Uterus (tissue), 4 donors: ENCODE data around the gene LMBR1L. TPM values are rescaled to one million over a fixed set of nuclear protein-coding genes. Genes with fewer than 3 reads are reported as not detected.

Experiments
- DNase-seq, 2 donors: peaks; one replicate each; pipeline ENCODE4 v3.0.0-alpha.2; 2019 to 2020
- H3K27ac ChIP-seq, 2 donors: fragments of 200-600 bp; sonication (generic); 1 replicate in 1 of 2; 2 replicates in 1 of 2; pipeline ENCODE4 v1.5.1; 2016 to 2018
- H3K27me3 ChIP-seq, 2 donors: fragments of 200-600 bp; sonication (generic); one replicate each; pipeline ENCODE4 v1.5.1; 2018 to 2019; ENCODE audit warnings: control low read depth in 1 of 2
- H3K36me3 ChIP-seq, 2 donors: fragments of 200-600 bp; sonication (generic); one replicate each; pipeline ENCODE4 v1.5.1; 2019; ENCODE audit warnings: control low read depth in 1 of 2
- H3K4me1 ChIP-seq, 2 donors: fragments of 200-600 bp; sonication (generic); one replicate each; pipeline ENCODE4 v1.5.1; 2018 to 2019; ENCODE audit warnings: control low read depth in 1 of 2
- H3K4me3 ChIP-seq, 2 donors: fragments of 200-600 bp; sonication (generic); 1 replicate in 1 of 2; 2 replicates in 1 of 2; pipeline ENCODE4 v1.5.1; 2018 to 2019; ENCODE audit warnings: mild to moderate bottlenecking in 1 of 2
- H3K9me3 ChIP-seq, 2 donors: fragments of 200-600 bp; sonication (generic); one replicate each; pipeline ENCODE4 v1.5.1; 2019; ENCODE audit warnings: control low read depth in 1 of 2
- POLR2A ChIP-seq, 2 donors: fragments of 450-650 bp; IDR thresholded peaks; one replicate each; pipeline ENCODE4 v1.6.1; 2016; ENCODE audit warnings: antibody characterized with exemption in 2 of 2, mild to moderate bottlenecking in 1 of 2, moderate library complexity in 1 of 2
- intact Hi-C: fragments of 100-400 bp; cut with DNase I; formaldehyde crosslinking; loops from one replicate; pipeline ENCODE4 v1.15.1; 2023; ENCODE audit warnings: low total_unique reads
- small RNA-seq: library from RNA; depleted of rRNA; stranded (forward); fragments of <200 nt; gene quantifications from one replicate; pipeline ENCODE3, GENCODE V24; 2016
- total RNA-seq, 4 donors: library from RNA; depleted of rRNA in 3 of 4; stranded (reverse); fragments of >200 nt in 3 of 4; gene quantifications; one replicate each; pipeline versions ENCODE4 v1.1.0 to v1.2.4, GENCODE V29; 2014 to 2023
- TF ChIP-seq, protein P1 (sequence below), 4 experiments: fragments of 200-600 bp in 2 of 4; fragments of 450-650 bp in 2 of 4; sonication (generic) in 2 of 4; IDR thresholded peaks; one replicate each; pipeline ENCODE4 v1.5.1; 2016 to 2019; ENCODE audit warnings: antibody characterized with exemption in 4 of 4, mild to moderate bottlenecking in 2 of 4, moderate library complexity in 1 of 4
- donor health status: DM: yes; HTN: yes; CAD: no.

Gene LMBR1L
- total RNA-seq, 4 donors from 2014 or later, result 22.1 to 114 (median 43.2) TPM

DNA sequence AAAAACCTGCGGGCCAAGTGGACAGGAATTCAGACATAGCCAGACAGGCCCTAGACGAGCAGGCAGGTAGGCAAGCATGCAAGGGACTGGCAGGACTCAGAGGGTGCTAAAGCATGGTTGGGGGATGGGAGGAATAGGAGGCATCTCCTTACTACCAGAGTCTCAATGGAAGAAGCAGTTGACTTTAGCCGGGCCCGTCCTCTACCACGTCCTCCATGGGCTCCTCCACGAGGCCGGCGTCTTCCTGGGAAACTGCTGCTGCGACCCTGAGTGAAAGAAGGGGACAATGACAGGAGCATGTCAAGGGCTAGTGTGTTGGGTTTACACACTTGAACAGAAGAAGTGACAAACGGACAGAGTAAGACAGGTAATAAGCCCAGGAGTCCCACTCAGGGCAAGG, 61.7 kb downstream of the LMBR1L start:
- intact Hi-C loops, result no loop called here
- H3K27me3 ChIP-seq, result no peaks in the 10 kb centered on the region
- H3K27ac ChIP-seq, result no peak overlapping the region
- DNase-seq, result no peak
- no peaks in the 10 kb centered on the region for H3K4me1 ChIP-seq
- peaks cover 0 to 3% of the 10 kb centered on the region in 2 donors for H3K36me3 ChIP-seq
- TF ChIP-seq POLR2A (IDR thresholded peaks at IDR 0.05), result no peak
- TF ChIP-seq, protein P1, sequence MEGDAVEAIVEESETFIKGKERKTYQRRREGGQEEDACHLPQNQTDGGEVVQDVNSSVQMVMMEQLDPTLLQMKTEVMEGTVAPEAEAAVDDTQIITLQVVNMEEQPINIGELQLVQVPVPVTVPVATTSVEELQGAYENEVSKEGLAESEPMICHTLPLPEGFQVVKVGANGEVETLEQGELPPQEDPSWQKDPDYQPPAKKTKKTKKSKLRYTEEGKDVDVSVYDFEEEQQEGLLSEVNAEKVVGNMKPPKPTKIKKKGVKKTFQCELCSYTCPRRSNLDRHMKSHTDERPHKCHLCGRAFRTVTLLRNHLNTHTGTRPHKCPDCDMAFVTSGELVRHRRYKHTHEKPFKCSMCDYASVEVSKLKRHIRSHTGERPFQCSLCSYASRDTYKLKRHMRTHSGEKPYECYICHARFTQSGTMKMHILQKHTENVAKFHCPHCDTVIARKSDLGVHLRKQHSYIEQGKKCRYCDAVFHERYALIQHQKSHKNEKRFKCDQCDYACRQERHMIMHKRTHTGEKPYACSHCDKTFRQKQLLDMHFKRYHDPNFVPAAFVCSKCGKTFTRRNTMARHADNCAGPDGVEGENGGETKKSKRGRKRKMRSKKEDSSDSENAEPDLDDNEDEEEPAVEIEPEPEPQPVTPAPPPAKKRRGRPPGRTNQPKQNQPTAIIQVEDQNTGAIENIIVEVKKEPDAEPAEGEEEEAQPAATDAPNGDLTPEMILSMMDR (IDR thresholded peaks at IDR 0.05), result no peak
- no peak overlapping the region for H3K4me3 ChIP-seq
- no peaks in the 10 kb centered on the region for H3K9me3 ChIP-seq

Small RNA genes lying within 50 kb of the gene (small RNA-seq; reads per million reads assigned to genes)
- gene RF00019, result not detected

Other genes with a start within 250 kb of the LMBR1L start
- gene RND1, start 245.0 kb downstream of the LMBR1L start, total RNA-seq, result 10 to 100 TPM in 1 of 4 donors, under 1 TPM in 1, not detected in 2; 0.88 to 22.1 TPM
- gene FKBP11, start 185.4 kb downstream of the LMBR1L start, total RNA-seq, result 10 to 100 TPM in 1 of 4 donors, 1 to 10 TPM in 3; 1.2 to 22.0 (median 5.5) TPM
- gene ARF3, start 153.4 kb downstream of the LMBR1L start, total RNA-seq, result 100 to 1,000 TPM in 1 of 4 donors, 10 to 100 TPM in 2, 1 to 10 TPM in 1; 6.9 to 117 (median 29.7) TPM
- gene WNT10B, start 139.1 kb downstream of the LMBR1L start, total RNA-seq, result under 1 TPM in 1 of 4 donors, not detected in 3; 0.35 TPM
- not detected for gene WNT1, start 132.5 kb downstream of the LMBR1L start, total RNA-seq
- under 1 TPM in 1 of 4 donors, not detected in 3; 0.18 TPM for gene DDN, start 111.5 kb downstream of the LMBR1L start, total RNA-seq
- gene PRKAG1, start 92.1 kb downstream of the LMBR1L start, total RNA-seq, result 10 to 100 TPM; 34.7 to 46.6 (median 39.6) TPM
- gene KMT2D, start 50.1 kb downstream of the LMBR1L start, total RNA-seq, result 100 to 1,000 TPM in 1 of 4 donors, 10 to 100 TPM in 3; 22.3 to 138 (median 38.2) TPM
- gene RHEBL1, start 40.9 kb downstream of the LMBR1L start, total RNA-seq, result under 1 TPM in 1 of 4 donors, not detected in 3; 0.37 TPM
- 1 to 10 TPM in 2 of 4 donors, under 1 TPM in 1, not detected in 1; 0.26 to 1.7 (median 1.5) TPM for gene DHH, start 16.0 kb downstream of the LMBR1L start, total RNA-seq
- gene TUBA1B, start 20.5 kb upstream of the LMBR1L start, total RNA-seq, result 100 to 1,000 TPM; 374 to 912 (median 498) TPM
- gene TUBA1A, start 78.2 kb upstream of the LMBR1L start, total RNA-seq, result 100 to 1,000 TPM; 241 to 900 (median 352) TPM
- gene TUBA1C, start 154.2 kb upstream of the LMBR1L start, total RNA-seq, result 10 to 100 TPM; 30.7 to 90.0 (median 74.6) TPM
- 1 to 10 TPM in 2 of 4 donors, not detected in 2; 4.7 to 5.6 TPM for gene PRPH, start 184.3 kb upstream of the LMBR1L start, total RNA-seq
- 10 to 100 TPM in 1 of 4 donors, 1 to 10 TPM in 1, not detected in 2; 1.8 to 10.2 TPM for gene TROAP, start 212.4 kb upstream of the LMBR1L start, total RNA-seq
- gene C1QL4, start 226.3 kb upstream of the LMBR1L start, total RNA-seq, result 1 to 10 TPM in 1 of 4 donors, not detected in 3; 1.7 TPM
- gene DNAJC22, start 236.0 kb upstream of the LMBR1L start, total RNA-seq, result 1 to 10 TPM in 1 of 4 donors, not detected in 3; 4.5 TPM